ENCODE results near the gene ENDOV. TPM values are rescaled to one million over a fixed set of nuclear protein-coding genes. Genes with fewer than 3 reads are reported as not detected.

ENDOV gene
- total and polyA plus RNA-seq, 2 donors from 2014 or later = 20.3 to 28.0 TPM

- H3K9ac ChIP-seq (ENCODE audit: low read length in 3 of 3) = no peak overlapping the region
- H3K9me3 ChIP-seq (ENCODE audit: control insufficient read depth in 2 of 3, insufficient read depth in 1 of 3, low read length in 3 of 3) = no peaks in the 10 kb centered on the region
- FAIRE-seq (no peak), DNase-seq (no peak)
- H3K27ac ChIP-seq (ENCODE audit: low read depth in 2 of 2, low read length in 2 of 2) = no peak overlapping the region
- no peaks in the 10 kb centered on the region for H3K36me3 ChIP-seq (ENCODE audit: control insufficient read depth in 2 of 3, insufficient read depth in 3 of 3, low read length in 3 of 3)
- peaks cover 0 to 11% (median 0%) of the 10 kb centered on the region in 3 donors for H3K4me1 ChIP-seq (ENCODE audit: control insufficient read depth in 2 of 3, insufficient read depth in 2 of 3, low read depth in 1 of 3, low read length in 3 of 3)
- TF ChIP-seq CTCF (IDR thresholded peaks at IDR 0.05; ENCODE audit: borderline replicate concordance, extremely low read depth, insufficient read depth) = no peak
- intact Hi-C loops (cut with DNase I) = no loop called here
- no peaks in the 10 kb centered on the region for H3K27me3 ChIP-seq (ENCODE audit: control insufficient read depth, insufficient read depth, low read length)
- no peak overlapping the region for H3K4me3 ChIP-seq (ENCODE audit: low read length in 3 of 3)
These were observed 43.0 kb downstream of the ENDOV start for GRCh38 chr17:80458016-80458415.

GRCh38 chr17:80459234-80459633, 44.3 kb downstream of the ENDOV start:
- no peaks in the 10 kb centered on the region for H3K9me3 ChIP-seq (ENCODE audit: control insufficient read depth in 2 of 3, insufficient read depth in 1 of 3, low read length in 3 of 3)
- no peak overlapping the region for H3K9ac ChIP-seq (ENCODE audit: low read length in 3 of 3)
- DNase-seq (no peak), FAIRE-seq (no peak)
- H3K27me3 ChIP-seq (ENCODE audit: control insufficient read depth, insufficient read depth, low read length) = no peaks in the 10 kb centered on the region
- peaks cover 0 to 7% (median 0%) of the 10 kb centered on the region in 3 donors for H3K4me1 ChIP-seq (ENCODE audit: control insufficient read depth in 2 of 3, insufficient read depth in 2 of 3, low read depth in 1 of 3, low read length in 3 of 3)
- H3K36me3 ChIP-seq (ENCODE audit: control insufficient read depth in 2 of 3, insufficient read depth in 3 of 3, low read length in 3 of 3) = no peaks in the 10 kb centered on the region
- intact Hi-C loops (cut with DNase I) = no loop called here
- no peak for TF ChIP-seq CTCF (IDR thresholded peaks at IDR 0.05; ENCODE audit: borderline replicate concordance, extremely low read depth, insufficient read depth)
- no peak overlapping the region for H3K4me3 ChIP-seq (ENCODE audit: low read length in 3 of 3)
- no peak overlapping the region for H3K27ac ChIP-seq (ENCODE audit: low read depth in 2 of 2, low read length in 2 of 2)

GRCh38 chr17:80460429-80460834, 45.5 kb downstream of the ENDOV start:
- Histone ChIP-seq H3K4me1 (ENCODE audit: control insufficient read depth in 2 of 3, insufficient read depth in 2 of 3, low read depth in 1 of 3, low read length in 3 of 3) (peaks cover 0 to 6% (median 0%) of the 10 kb centered on the region in 3 donors), H3K27ac (ENCODE audit: low read depth in 2 of 2, low read length in 2 of 2) (no peak overlapping the region), H3K36me3 (ENCODE audit: control insufficient read depth in 2 of 3, insufficient read depth in 3 of 3, low read length in 3 of 3) (no peaks in the 10 kb centered on the region), H3K9me3 (ENCODE audit: control insufficient read depth in 2 of 3, insufficient read depth in 1 of 3, low read length in 3 of 3) (no peaks in the 10 kb centered on the region), H3K27me3 (ENCODE audit: control insufficient read depth, insufficient read depth, low read length) (no peaks in the 10 kb centered on the region), H3K9ac (ENCODE audit: low read length in 3 of 3) (no peak overlapping the region), H3K4me3 (ENCODE audit: low read length in 3 of 3) (no peak overlapping the region)
- intact Hi-C loops (cut with DNase I) = no loop called here
- DNase-seq = no peak
- TF ChIP-seq CTCF (IDR thresholded peaks at IDR 0.05; ENCODE audit: borderline replicate concordance, extremely low read depth, insufficient read depth) = no peak
- FAIRE-seq = no peak

GRCh38 chr17:80461528-80462160, 46.7 kb downstream of the ENDOV start:
- DNase-seq = no peak
- no peak for TF ChIP-seq CTCF (IDR thresholded peaks at IDR 0.05; ENCODE audit: borderline replicate concordance, extremely low read depth, insufficient read depth)
- no peaks in the 10 kb centered on the region for H3K27me3 ChIP-seq (ENCODE audit: control insufficient read depth, insufficient read depth, low read length)
- no peak overlapping the region for H3K4me3 ChIP-seq (ENCODE audit: low read length in 3 of 3)
- no peak for FAIRE-seq
- no peak overlapping the region for H3K9ac ChIP-seq (ENCODE audit: low read length in 3 of 3)
- H3K9me3 ChIP-seq (ENCODE audit: control insufficient read depth in 2 of 3, insufficient read depth in 1 of 3, low read length in 3 of 3) = no peaks in the 10 kb centered on the region
- no peak overlapping the region for H3K27ac ChIP-seq (ENCODE audit: low read depth in 2 of 2, low read length in 2 of 2)
- intact Hi-C loops (cut with DNase I) = no loop called here
- H3K36me3 ChIP-seq (ENCODE audit: control insufficient read depth in 2 of 3, insufficient read depth in 3 of 3, low read length in 3 of 3) = no peaks in the 10 kb centered on the region
- H3K4me1 ChIP-seq (ENCODE audit: control insufficient read depth in 2 of 3, insufficient read depth in 2 of 3, low read depth in 1 of 3, low read length in 3 of 3) = peaks cover 0 to 2% (median 0%) of the 10 kb centered on the region in 3 donors

Data from kidney (tissue), 14 donors.